Measurements from ENCODE around the gene ZFP36. TPM values are rescaled to one million over a fixed set of nuclear protein-coding genes. Genes with fewer than 3 reads are reported as not detected.

ZFP36 gene
- total RNA-seq, 2 experiments from 2014 or later, result 1,278 to 1,362 TPM

DNA sequence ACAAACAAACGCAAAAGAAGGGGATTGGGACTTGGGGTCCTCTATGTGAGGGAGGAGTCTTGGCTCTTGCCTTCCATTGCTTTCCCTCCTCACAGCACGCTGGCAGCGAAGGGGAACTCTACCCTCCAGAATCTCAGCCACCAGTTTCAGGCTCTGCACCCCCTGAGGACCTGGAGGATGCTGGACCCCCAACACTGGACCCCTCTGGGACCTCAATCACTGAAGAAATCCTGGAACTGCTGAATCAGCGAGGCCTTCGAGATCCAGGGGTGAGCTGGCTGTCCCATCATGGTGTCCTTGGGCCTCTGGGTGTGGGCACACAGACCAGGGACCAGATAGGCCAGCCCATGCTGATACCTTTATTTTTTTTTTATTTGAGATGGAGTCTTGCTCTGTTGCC is 15.4 kb downstream of the ZFP36 start:
- Mint-ChIP-seq H3K9me3 (no peaks in the 10 kb centered on the region), H3K4me1 (ENCODE audit: low read depth) (no peaks in the 10 kb centered on the region), H3K36me3 (ENCODE audit: low read depth) (peaks cover 53% of the 10 kb centered on the region), H3K4me3 (no peak overlapping the region), H3K27me3 (no peaks in the 10 kb centered on the region), H3K27ac (no peak overlapping the region)
- peaks cover 31% of the 10 kb centered on the region for H3K36me3 ChIP-seq (ENCODE audit: insufficient read depth, low read length)
- intact Hi-C loops (cut with DNase I, micrococcal nuclease), result no loop called here
- no peak overlapping the region for H3K4me3 ChIP-seq (ENCODE audit: low read length)
- ATAC-seq (ENCODE audit: poor library complexity), result no peak
- no peaks in the 10 kb centered on the region for H3K4me1 ChIP-seq (ENCODE audit: insufficient read depth, low read length)
- no peaks in the 10 kb centered on the region for H3K27me3 ChIP-seq (ENCODE audit: control insufficient read depth in 1 of 2, insufficient read depth in 2 of 2, low read length in 2 of 2)
- DNase-seq, result peak in 2 of 14 experiments; percentile 17 to 39
- no peak overlapping the region for H3K27ac ChIP-seq (ENCODE audit: low read depth in 1 of 2, low read length in 2 of 2)
- H3K9me3 ChIP-seq (ENCODE audit: control insufficient read depth in 1 of 2, insufficient read depth in 1 of 2, low read length in 2 of 2), result no peaks in the 10 kb centered on the region
- ChIA-PET POLR2A (interaction anchor here (1.6 kb wide), 1 partner anchor 14 kb away, joined by 3 read pairs; the partner anchor contains the start of gene RPS16), CTCF (no interaction called here)
- TF ChIP-seq, protein P1, sequence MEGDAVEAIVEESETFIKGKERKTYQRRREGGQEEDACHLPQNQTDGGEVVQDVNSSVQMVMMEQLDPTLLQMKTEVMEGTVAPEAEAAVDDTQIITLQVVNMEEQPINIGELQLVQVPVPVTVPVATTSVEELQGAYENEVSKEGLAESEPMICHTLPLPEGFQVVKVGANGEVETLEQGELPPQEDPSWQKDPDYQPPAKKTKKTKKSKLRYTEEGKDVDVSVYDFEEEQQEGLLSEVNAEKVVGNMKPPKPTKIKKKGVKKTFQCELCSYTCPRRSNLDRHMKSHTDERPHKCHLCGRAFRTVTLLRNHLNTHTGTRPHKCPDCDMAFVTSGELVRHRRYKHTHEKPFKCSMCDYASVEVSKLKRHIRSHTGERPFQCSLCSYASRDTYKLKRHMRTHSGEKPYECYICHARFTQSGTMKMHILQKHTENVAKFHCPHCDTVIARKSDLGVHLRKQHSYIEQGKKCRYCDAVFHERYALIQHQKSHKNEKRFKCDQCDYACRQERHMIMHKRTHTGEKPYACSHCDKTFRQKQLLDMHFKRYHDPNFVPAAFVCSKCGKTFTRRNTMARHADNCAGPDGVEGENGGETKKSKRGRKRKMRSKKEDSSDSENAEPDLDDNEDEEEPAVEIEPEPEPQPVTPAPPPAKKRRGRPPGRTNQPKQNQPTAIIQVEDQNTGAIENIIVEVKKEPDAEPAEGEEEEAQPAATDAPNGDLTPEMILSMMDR (IDR thresholded peaks at IDR 0.05), result no peak

GRCh38 chr19:39423258-39424086 is 16.8 kb downstream of the ZFP36 start:
- Histone ChIP-seq H3K9me3 (ENCODE audit: control insufficient read depth in 1 of 2, insufficient read depth in 1 of 2, low read length in 2 of 2) (no peaks in the 10 kb centered on the region), H3K27ac (ENCODE audit: low read depth in 1 of 2, low read length in 2 of 2) (no peak overlapping the region), H3K4me1 (ENCODE audit: insufficient read depth, low read length) (peaks cover 2% of the 10 kb centered on the region), H3K36me3 (ENCODE audit: insufficient read depth, low read length) (peaks cover 28% of the 10 kb centered on the region), H3K4me3 (ENCODE audit: low read length) (no peak overlapping the region), H3K27me3 (ENCODE audit: control insufficient read depth in 1 of 2, insufficient read depth in 2 of 2, low read length in 2 of 2) (no peaks in the 10 kb centered on the region)
- ATAC-seq (ENCODE audit: poor library complexity) (no peak), DNase-seq (peak in 2 of 14 experiments; percentile 13 to 42)
- Mint-ChIP-seq H3K36me3 (ENCODE audit: low read depth) (peaks cover 42% of the 10 kb centered on the region), H3K4me3 (no peak overlapping the region), H3K27ac (peak overlapping the region; percentile 55), H3K27me3 (no peaks in the 10 kb centered on the region), H3K9me3 (no peaks in the 10 kb centered on the region), H3K4me1 (ENCODE audit: low read depth) (no peaks in the 10 kb centered on the region)
- TF ChIP-seq, protein P1 (IDR thresholded peaks at IDR 0.05), result no peak
- intact Hi-C loops (cut with DNase I, micrococcal nuclease), result no loop called here
- POLR2A ChIA-PET, result interaction anchor here (1.8 kb wide), 1 partner anchor 12 kb away, joined by 9 read pairs; the partner anchor contains the start of gene RPS16
- CTCF ChIA-PET, result no interaction called here

DNA sequence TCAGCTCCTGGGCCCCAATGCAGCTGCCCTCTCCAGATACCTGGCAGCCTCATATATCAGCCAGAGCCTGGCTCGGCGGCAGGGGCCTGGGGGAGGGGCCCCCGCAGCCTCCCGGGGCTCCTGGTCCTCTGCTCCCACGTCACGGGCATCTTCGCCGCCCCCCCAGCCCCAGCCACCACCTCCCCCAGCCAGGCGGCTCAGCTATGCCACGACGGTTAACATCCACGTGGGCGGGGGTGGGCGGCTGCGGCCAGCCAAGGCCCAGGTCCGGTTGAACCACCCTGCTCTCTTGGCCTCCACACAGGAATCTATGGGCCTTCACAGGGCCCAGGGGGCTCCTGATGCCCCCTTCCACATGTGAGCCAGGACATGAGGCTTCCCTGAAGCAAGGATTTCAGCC is 18.3 kb downstream of the ZFP36 start:
- Histone ChIP-seq H3K4me1 (ENCODE audit: insufficient read depth, low read length) (peaks cover 3% of the 10 kb centered on the region), H3K36me3 (ENCODE audit: insufficient read depth, low read length) (peaks cover 20% of the 10 kb centered on the region), H3K27me3 (ENCODE audit: control insufficient read depth in 1 of 2, insufficient read depth in 2 of 2, low read length in 2 of 2) (no peaks in the 10 kb centered on the region), H3K4me3 (ENCODE audit: low read length) (no peak overlapping the region), H3K27ac (ENCODE audit: low read depth in 1 of 2, low read length in 2 of 2) (no peak overlapping the region), H3K9me3 (ENCODE audit: control insufficient read depth in 1 of 2, insufficient read depth in 1 of 2, low read length in 2 of 2) (no peaks in the 10 kb centered on the region)
- no peak overlapping the region for H3K4me3 Mint-ChIP-seq
- intact Hi-C loops (cut with DNase I, micrococcal nuclease), result no loop called here
- peaks cover 35% of the 10 kb centered on the region for H3K36me3 Mint-ChIP-seq (ENCODE audit: low read depth)
- POLR2A ChIA-PET, result interaction anchor here (0.9 to 3.1 kb wide), 3 partner anchors 11 to 26 kb away, joined by 3 to 27 read pairs (median 9); partner anchors contain the start of gene RPS16
- no peaks in the 10 kb centered on the region for H3K4me1 Mint-ChIP-seq (ENCODE audit: low read depth)
- H3K9me3 Mint-ChIP-seq, result no peaks in the 10 kb centered on the region
- TF ChIP-seq, protein P1 (IDR thresholded peaks at IDR 0.05), result no peak
- ATAC-seq (ENCODE audit: poor library complexity), result no peak
- H3K27me3 Mint-ChIP-seq, result no peaks in the 10 kb centered on the region
- H3K27ac Mint-ChIP-seq, result no peak overlapping the region
- CTCF ChIA-PET, result no interaction called here
- DNase-seq, result peak in 1 of 14 experiments; percentile 42
